Left ventricle myocardium inferior (tissue), 1 donor: ENCODE results near the gene HSPB1. TPM values are rescaled to one million over a fixed set of nuclear protein-coding genes. Genes with fewer than 3 reads are reported as not detected.
A peak's percentile ranks its signal among the peaks of the same experiment; 100 is the strongest.

ENCODE experiments used
- DNase-seq: peaks from one replicate; pipeline ENCODE4 v3.0.0-alpha.2; 2020
- H3K27ac ChIP-seq: fragments of 200-600 bp; replicated peaks from 2 replicates; pipeline ENCODE4 v1.8.0; 2021
- H3K27me3 ChIP-seq: fragments of 200-600 bp; 2 replicates; pipeline ENCODE4 v1.8.0; 2021; ENCODE audit warnings: low read depth
- H3K36me3 ChIP-seq: fragments of 200-600 bp; 2 replicates; pipeline ENCODE4 v1.8.0; 2021
- H3K4me1 ChIP-seq: fragments of 200-600 bp; 2 replicates; pipeline ENCODE4 v1.8.0; 2021
- H3K4me3 ChIP-seq: fragments of 200-600 bp; 2 replicates; pipeline ENCODE4 v1.8.0; 2021; ENCODE audit warnings: mild to moderate bottlenecking, moderate library complexity
- H3K9me3 ChIP-seq: fragments of 200-600 bp; replicated peaks from 2 replicates; pipeline ENCODE4 v1.8.0; 2021
- CTCF ChIP-seq: fragments of 200-600 bp; IDR thresholded peaks from 2 replicates; pipeline ENCODE4 v1.8.0; 2021; ENCODE audit warnings: antibody characterized with exemption, mild to moderate bottlenecking, borderline replicate concordance
- intact Hi-C: fragments of 100-400 bp; cut with micrococcal nuclease; formaldehyde crosslinking; loops from one replicate; pipeline ENCODE4 v1.11.0; 2022
- total RNA-seq: library from RNA; stranded (reverse); fragmentation: NEBNext Ultra II Directional; extraction: Animal tissue kit (Norgen Biotek cat#: 25700); gene quantifications from one replicate; pipeline ENCODE4 v1.2.1, GENCODE V29; 2021
- donor health status: DM: no; HTN: yes; CAD: no; lungs with severe emphysema.

HSPB1 gene
- total RNA-seq, 1 donor from 2014 or later = 2,037 TPM

- Histone ChIP-seq H3K4me1 (peaks cover 98% of the 10 kb centered on the region), H3K36me3 (peaks cover 80% of the 10 kb centered on the region), H3K27me3 (no peaks in the 10 kb centered on the region), H3K27ac (peak overlapping the region; percentile 60), H3K9me3 (no peaks in the 10 kb centered on the region), H3K4me3 (no peak overlapping the region)
- intact Hi-C loops = no loop called here
- DNase-seq = no peak
- TF ChIP-seq CTCF = no peak
Measured at GRCh38 chr7:76346097-76346496, 43.6 kb downstream of the HSPB1 start.

GRCh38 chr7:76346778-76347177 is 44.3 kb downstream of the HSPB1 start:
- TF ChIP-seq CTCF = no peak
- Histone ChIP-seq H3K4me1 (peaks cover 98% of the 10 kb centered on the region), H3K27me3 (no peaks in the 10 kb centered on the region), H3K9me3 (no peaks in the 10 kb centered on the region), H3K4me3 (no peak overlapping the region), H3K27ac (peak overlapping the region; percentile 60), H3K36me3 (peaks cover 80% of the 10 kb centered on the region)
- intact Hi-C loops = no loop called here
- no peak for DNase-seq

GRCh38 chr7:76347710-76348109 is 45.2 kb downstream of the HSPB1 start:
- no peaks in the 10 kb centered on the region for H3K27me3 ChIP-seq
- TF ChIP-seq CTCF = no peak
- intact Hi-C loops = no loop called here
- no peak for DNase-seq
- peak overlapping the region; percentile 60 for H3K27ac ChIP-seq
- H3K9me3 ChIP-seq = no peaks in the 10 kb centered on the region
- H3K4me1 ChIP-seq = peaks cover 98% of the 10 kb centered on the region
- H3K4me3 ChIP-seq = no peak overlapping the region
- peaks cover 75% of the 10 kb centered on the region for H3K36me3 ChIP-seq

GRCh38 chr7:76349313-76349885 is 46.9 kb downstream of the HSPB1 start:
- no peak for DNase-seq
- Histone ChIP-seq H3K27ac (no peak overlapping the region), H3K36me3 (peaks cover 59% of the 10 kb centered on the region), H3K27me3 (no peaks in the 10 kb centered on the region), H3K9me3 (no peaks in the 10 kb centered on the region), H3K4me3 (no peak overlapping the region), H3K4me1 (peaks cover 98% of the 10 kb centered on the region)
- intact Hi-C loops = no loop called here
- TF ChIP-seq CTCF = no peak

- intact Hi-C loops = no loop called here
- TF ChIP-seq CTCF = no peak
- Histone ChIP-seq H3K4me1 (peaks cover 98% of the 10 kb centered on the region), H3K27me3 (no peaks in the 10 kb centered on the region), H3K9me3 (no peaks in the 10 kb centered on the region), H3K36me3 (peaks cover 47% of the 10 kb centered on the region), H3K4me3 (no peak overlapping the region), H3K27ac (peak overlapping the region; percentile 99)
- DNase-seq = no peak
Measured at GRCh38 chr7:76351372-76351771, 48.9 kb downstream of the HSPB1 start.
